ENCODE measurements around the gene CEP104. TPM values are rescaled to one million over a fixed set of nuclear protein-coding genes. Genes with fewer than 3 reads are reported as not detected.

CEP104 gene
- polyA plus RNA-seq, 2 of the 4 experiments (the other 2 are of a cell fraction) = 14.5 to 28.8 TPM

DNA sequence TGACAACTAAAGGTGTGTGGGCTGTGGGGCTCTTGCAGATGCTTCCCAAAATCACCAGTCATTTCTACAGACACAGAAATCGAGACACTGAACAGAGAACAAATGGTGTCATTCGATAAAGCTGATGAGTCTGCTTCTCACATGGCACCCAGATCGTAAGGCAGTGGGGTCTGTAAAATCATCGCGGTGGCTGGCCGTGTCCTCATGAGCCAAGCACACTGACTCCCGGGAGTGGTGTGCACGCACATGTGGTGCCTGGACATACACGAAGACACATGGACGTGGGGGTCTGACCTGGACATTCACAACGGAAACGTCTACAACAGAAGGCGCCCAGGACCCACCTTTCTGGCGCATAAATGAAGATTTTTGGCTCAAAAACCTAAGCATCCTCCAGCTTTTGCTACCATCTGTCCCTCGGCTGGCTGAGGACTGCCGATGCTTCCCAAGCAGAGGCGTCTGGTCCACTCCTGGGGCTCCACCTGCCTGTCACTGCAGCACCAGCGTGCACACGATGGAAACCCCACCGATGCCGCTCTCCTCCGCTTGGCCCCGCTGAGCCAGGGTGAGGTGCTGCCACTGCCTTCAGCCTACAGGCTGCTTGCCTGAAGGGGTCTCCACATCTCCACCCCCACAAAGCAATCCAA, 77.6 kb downstream of the CEP104 start (continued):
- TF ChIP-seq, protein P1, sequence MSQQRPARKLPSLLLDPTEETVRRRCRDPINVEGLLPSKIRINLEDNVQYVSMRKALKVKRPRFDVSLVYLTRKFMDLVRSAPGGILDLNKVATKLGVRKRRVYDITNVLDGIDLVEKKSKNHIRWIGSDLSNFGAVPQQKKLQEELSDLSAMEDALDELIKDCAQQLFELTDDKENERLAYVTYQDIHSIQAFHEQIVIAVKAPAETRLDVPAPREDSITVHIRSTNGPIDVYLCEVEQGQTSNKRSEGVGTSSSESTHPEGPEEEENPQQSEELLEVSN (IDR thresholded peaks at IDR 0.05; ENCODE audit: borderline replicate concordance, low read depth) = no peak
- TF ChIP-seq HEYL (CRISPR knock-in tag; IDR thresholded peaks at IDR 0.05) (no peak), HOXB5 (CRISPR knock-in tag; IDR thresholded peaks at IDR 0.05) (no peak), MAZ (IDR thresholded peaks at IDR 0.05; ENCODE audit: borderline replicate concordance, low read depth, low read length) (no peak), HOXA7 (CRISPR knock-in tag; IDR thresholded peaks at IDR 0.05) (no peak), EP300 (IDR thresholded peaks at IDR 0.05) (no peak), NFE2L2 (conservative IDR thresholded peaks at IDR 0.05; ENCODE audit: low read length) (no peak)

DNA sequence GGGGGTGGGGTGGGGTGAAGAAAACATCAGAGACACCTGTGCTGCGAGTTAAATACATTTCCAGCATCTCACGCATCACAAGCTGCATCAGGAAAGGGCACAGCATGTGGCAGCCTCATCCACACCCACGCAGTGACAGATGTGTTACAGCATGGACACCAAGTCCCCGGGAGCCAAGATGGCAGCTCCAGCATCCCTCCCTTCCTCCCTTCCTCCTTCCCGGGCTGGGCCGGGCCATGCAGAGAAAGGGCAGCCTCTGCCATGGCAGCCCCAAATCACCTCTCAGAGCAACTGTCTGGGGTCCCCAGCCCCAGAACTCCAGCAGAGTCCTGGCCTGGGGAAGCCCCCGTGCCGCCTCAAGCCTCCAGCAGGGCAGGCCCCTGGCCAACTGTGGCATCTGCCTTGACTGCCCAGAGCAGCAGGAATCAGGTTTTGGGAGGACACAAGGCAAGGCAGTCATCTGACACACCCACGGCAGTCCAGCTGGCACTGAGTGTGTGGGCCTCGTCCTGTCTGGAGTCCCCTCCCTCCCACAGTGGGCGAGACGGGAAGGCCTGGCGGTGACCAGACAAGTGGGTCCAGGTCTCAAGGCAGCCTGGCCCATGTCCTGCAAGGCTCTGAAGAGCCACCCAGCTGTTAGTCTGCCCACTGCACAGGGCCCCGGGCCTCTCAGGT, 78.3 kb downstream of the CEP104 start:
- FAIRE-seq (no peak), DNase-seq (ENCODE audit: low read depth in 1 of 2, low spot score in 1 of 2) (no peak), ATAC-seq (no peak)
- peaks cover 9% of the 10 kb centered on the region; the same call in 2 of the 3 replicates for H3K4me1 ChIP-seq
- POLR2A ChIA-PET = no interaction called here
- WGBS (ENCODE audit: missing lambda C conversion rate) = 92% methylated on average over 8 of the region's 14 CpGs
- H3K4me3 ChIP-seq = no peak overlapping the region
- H3K4me2 ChIP-seq = no peak overlapping the region
- TF ChIP-seq HDAC2 (IDR thresholded peaks at IDR 0.05) = no peak
- TF ChIP-seq RNF2 (IDR thresholded peaks at IDR 0.05; ENCODE audit: borderline replicate concordance, low read depth) = no peak
- no peak for TF ChIP-seq BHLHE40 (IDR thresholded peaks at IDR 0.05; ENCODE audit: low read depth, low read length)
- TF ChIP-seq ZC3H11A (IDR thresholded peaks at IDR 0.05) = no peak
- TF ChIP-seq HOXA7 (CRISPR knock-in tag; IDR thresholded peaks at IDR 0.05) = no peak
- TF ChIP-seq JUN (IDR thresholded peaks at IDR 0.05) = no peak
- TF ChIP-seq HOXB13 (CRISPR knock-in tag; IDR thresholded peaks at IDR 0.05; ENCODE audit: low read depth) = no peak
- TF ChIP-seq HOXB5 (CRISPR knock-in tag; IDR thresholded peaks at IDR 0.05) = no peak
- TF ChIP-seq, protein P2, sequence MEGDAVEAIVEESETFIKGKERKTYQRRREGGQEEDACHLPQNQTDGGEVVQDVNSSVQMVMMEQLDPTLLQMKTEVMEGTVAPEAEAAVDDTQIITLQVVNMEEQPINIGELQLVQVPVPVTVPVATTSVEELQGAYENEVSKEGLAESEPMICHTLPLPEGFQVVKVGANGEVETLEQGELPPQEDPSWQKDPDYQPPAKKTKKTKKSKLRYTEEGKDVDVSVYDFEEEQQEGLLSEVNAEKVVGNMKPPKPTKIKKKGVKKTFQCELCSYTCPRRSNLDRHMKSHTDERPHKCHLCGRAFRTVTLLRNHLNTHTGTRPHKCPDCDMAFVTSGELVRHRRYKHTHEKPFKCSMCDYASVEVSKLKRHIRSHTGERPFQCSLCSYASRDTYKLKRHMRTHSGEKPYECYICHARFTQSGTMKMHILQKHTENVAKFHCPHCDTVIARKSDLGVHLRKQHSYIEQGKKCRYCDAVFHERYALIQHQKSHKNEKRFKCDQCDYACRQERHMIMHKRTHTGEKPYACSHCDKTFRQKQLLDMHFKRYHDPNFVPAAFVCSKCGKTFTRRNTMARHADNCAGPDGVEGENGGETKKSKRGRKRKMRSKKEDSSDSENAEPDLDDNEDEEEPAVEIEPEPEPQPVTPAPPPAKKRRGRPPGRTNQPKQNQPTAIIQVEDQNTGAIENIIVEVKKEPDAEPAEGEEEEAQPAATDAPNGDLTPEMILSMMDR (IDR thresholded peaks at IDR 0.05) = no peak
- CTCF ChIA-PET = interaction anchor here (0.5 to 0.9 kb wide), 2 partner anchors 10 to 52 kb away, joined by 3 read pairs; no protein-coding TSS in a partner anchor
- H3K9me3 ChIP-seq = no peaks in the 10 kb centered on the region
- H3K27ac ChIP-seq = no peak overlapping the region

DNA sequence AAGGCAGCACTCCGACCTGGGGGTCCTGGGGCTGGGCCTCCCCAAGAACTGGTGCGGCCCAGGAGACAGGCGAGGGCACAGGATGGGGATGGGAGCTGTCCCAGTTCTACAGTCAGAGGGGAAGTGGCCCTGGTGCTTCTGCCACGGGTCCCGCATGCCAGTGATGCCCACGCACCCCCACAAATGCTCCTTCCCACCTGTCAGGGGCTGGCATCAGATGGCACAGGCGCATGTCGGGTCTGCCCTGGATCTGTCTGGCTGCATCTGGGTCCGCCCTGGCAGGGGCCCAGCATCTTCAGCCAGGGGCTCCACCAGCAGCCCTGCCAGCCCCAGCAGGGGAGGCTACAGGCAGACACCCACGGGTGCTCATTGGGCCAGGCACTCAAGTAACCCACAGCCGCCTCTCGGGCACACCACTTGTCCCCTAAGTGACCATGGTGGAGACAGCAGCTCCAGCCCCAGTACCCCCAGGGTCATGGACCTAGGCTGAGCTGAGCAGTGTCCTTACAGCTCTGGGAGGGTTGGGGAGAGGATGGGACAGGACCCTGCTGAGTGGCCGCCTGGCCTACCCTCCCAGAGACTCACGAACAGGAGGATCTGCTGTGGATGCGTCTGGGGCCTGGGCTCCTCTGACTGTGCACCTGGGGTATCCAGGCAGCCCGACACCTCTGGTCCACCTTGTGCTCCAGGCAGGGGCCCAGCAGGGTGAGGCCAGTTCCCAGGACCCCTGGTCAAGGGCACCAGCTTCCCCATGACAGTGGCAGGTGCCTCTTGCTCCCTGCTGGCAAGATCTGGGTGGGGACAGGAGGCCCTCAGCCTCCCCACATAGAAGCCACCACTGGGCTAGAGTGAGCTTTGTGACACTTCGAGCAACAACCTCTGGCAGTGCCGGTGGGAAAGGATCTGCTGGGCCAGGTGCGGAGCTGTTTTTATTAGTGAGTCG, 79.1 kb downstream of the CEP104 start:
- Histone ChIP-seq H3K4me1 (peaks cover 11% of the 10 kb centered on the region; the same call in 2 of the 3 replicates), H3K4me2 (no peak overlapping the region), H3K27ac (no peak overlapping the region), H3K4me3 (no peak overlapping the region), H3K9me3 (no peaks in the 10 kb centered on the region)
- 97% methylated on average over 4 of the region's 20 CpGs for WGBS (ENCODE audit: missing lambda C conversion rate)
- no peak for ATAC-seq
- CTCF ChIA-PET = interaction anchor here (0.9 to 1.1 kb wide), 2 partner anchors 10 to 18 kb away, joined by 3 to 5 read pairs; no protein-coding TSS in a partner anchor
- POLR2A ChIA-PET = no interaction called here
- no peak for FAIRE-seq
- DNase-seq (ENCODE audit: low read depth in 1 of 2, low spot score in 1 of 2) = no peak
- TF ChIP-seq HEYL (CRISPR knock-in tag; IDR thresholded peaks at IDR 0.05) (no peak), CHD4 (IDR thresholded peaks at IDR 0.05; ENCODE audit: borderline replicate concordance) (no peak), RFX5 (IDR thresholded peaks at IDR 0.05) (no peak), HOXB13 (CRISPR knock-in tag; IDR thresholded peaks at IDR 0.05; ENCODE audit: low read depth) (no peak), ESRRA (IDR thresholded peaks at IDR 0.05; ENCODE audit: borderline replicate concordance, low read length) (no peak), MAZ (IDR thresholded peaks at IDR 0.05; ENCODE audit: borderline replicate concordance, low read depth, low read length) (no peak)
- TF ChIP-seq, protein P3, sequence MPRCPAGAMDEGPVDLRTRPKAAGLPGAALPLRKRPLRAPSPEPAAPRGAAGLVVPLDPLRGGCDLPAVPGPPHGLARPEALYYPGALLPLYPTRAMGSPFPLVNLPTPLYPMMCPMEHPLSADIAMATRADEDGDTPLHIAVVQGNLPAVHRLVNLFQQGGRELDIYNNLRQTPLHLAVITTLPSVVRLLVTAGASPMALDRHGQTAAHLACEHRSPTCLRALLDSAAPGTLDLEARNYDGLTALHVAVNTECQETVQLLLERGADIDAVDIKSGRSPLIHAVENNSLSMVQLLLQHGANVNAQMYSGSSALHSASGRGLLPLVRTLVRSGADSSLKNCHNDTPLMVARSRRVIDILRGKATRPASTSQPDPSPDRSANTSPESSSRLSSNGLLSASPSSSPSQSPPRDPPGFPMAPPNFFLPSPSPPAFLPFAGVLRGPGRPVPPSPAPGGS (IDR thresholded peaks at IDR 0.05) = no peak
- TF ChIP-seq, protein P4, sequence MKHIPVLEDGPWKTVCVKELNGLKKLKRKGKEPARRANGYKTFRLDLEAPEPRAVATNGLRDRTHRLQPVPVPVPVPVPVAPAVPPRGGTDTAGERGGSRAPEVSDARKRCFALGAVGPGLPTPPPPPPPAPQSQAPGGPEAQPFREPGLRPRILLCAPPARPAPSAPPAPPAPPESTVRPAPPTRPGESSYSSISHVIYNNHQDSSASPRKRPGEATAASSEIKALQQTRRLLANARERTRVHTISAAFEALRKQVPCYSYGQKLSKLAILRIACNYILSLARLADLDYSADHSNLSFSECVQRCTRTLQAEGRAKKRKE (CRISPR knock-in tag; IDR thresholded peaks at IDR 0.05; ENCODE audit: low read depth) = no peak
